Omental fat pad (tissue), 4 donors: Measurements from ENCODE around the gene MRPS27. TPM values are rescaled to one million over a fixed set of nuclear protein-coding genes. Genes with fewer than 3 reads are reported as not detected.

Experiments used
- ATAC-seq: fragments of 150-250 bp; one replicate; pipeline ENCODE4 v1.9.1; 2016; ENCODE audit warnings: mild to moderate bottlenecking, moderate library complexity; ENCODE audit not compliant: low FRiP score
- DNase-seq: peaks from one replicate; pipeline ENCODE4 v3.0.0-alpha.2; 2019; ENCODE audit warnings: low spot score
- CTCF ChIP-seq, 3 donors: fragments of 450-650 bp; IDR thresholded peaks; one replicate each; pipeline ENCODE4 v1.5.1; 2016 to 2017; ENCODE audit warnings: antibody characterized with exemption in 3 of 3, mild to moderate bottlenecking in 3 of 3, moderate library complexity in 2 of 3
- total RNA-seq, 4 donors: library from RNA; depleted of rRNA; stranded (reverse); fragments of >200 nt; gene quantifications; one replicate each; pipeline ENCODE4 v1.1.0, GENCODE V29; 2016

Gene MRPS27
- total RNA-seq, 4 donors from 2014 or later = 45.4 to 53.9 (median 51.4) TPM

GRCh38 chr5:72284559-72285423 lies 35.2 kb downstream of the MRPS27 start:
- TF ChIP-seq CTCF (IDR thresholded peaks at IDR 0.05) = no peak
- ATAC-seq (no peak), DNase-seq (no peak)

- DNase-seq (no peak), ATAC-seq (no peak)
- TF ChIP-seq CTCF (IDR thresholded peaks at IDR 0.05) = no peak
These were observed 36.7 kb downstream of the MRPS27 start for GRCh38 chr5:72283358-72283757.

- TF ChIP-seq CTCF (IDR thresholded peaks at IDR 0.05) = no peak
- ATAC-seq = no peak
- no peak for DNase-seq
These were observed 37.2 kb downstream of the MRPS27 start for GRCh38 chr5:72282878-72283277.

GRCh38 chr5:72281764-72282499 lies 38.1 kb downstream of the MRPS27 start:
- ATAC-seq = peak; percentile 71
- no peak for DNase-seq
- TF ChIP-seq CTCF (IDR thresholded peaks at IDR 0.05) = no peak

GRCh38 chr5:72281430-72281763 lies 38.6 kb downstream of the MRPS27 start:
- ATAC-seq = no peak
- no peak for TF ChIP-seq CTCF (IDR thresholded peaks at IDR 0.05)

GRCh38 chr5:72280581-72281069 lies 39.4 kb downstream of the MRPS27 start:
- DNase-seq (no peak), ATAC-seq (no peak)
- TF ChIP-seq CTCF (IDR thresholded peaks at IDR 0.05) = no peak

More at GRCh38 chr5:72281430-72281763, 38.6 kb downstream of the MRPS27 start:
- DNase-seq = no peak
